Stimulated activated CD4-positive, alpha-beta T cell treated with anti-CD3 and anti-CD28 coated beads, Interleukin-4, amount 100 ng/mL, for 4 hours (primary cell): ENCODE data around the gene MOGAT1.
"Not testable (repeated sequence)": the region's sequence is repeated elsewhere in the genome, so short reads cannot be mapped to it uniquely, and the experiment has no call there.

ENCODE experiments used
- DNase-seq, 2 experiments: peaks; one replicate each; pipeline ENCODE4 v3.0.0-alpha.2; 2020

Gene MOGAT1

DNA sequence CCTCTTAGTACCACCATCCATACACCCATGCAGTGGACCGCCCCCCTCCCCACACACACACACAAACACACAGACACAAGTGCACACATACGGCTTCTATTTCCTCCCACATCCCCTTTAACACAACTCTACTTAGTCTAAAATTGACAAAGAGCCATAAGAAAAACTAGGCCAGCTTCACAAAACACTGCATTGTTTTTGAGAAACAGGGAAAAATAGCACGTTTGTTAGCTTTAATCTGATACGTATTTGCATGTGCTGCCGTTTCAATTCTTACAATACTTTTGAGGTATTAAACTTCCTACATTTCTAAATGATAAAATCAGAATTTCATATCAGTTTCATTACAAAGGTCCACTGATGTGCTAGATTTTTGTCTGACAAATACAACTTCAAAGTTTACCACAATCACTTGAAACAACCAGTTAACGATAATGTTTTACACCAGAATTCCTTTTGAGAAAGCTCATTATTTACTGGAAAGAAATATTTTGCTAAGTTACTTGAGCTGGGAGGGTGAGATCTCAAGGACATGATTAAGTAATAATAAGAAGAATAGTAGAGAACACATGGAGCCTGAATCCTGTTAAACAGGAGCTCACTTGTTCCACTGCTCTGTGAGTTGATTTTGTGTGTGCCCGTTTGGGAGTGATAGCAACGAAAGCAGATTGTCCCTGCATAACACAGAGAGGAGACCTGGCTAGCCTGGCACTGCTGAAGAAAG is 74.5 kb downstream of the MOGAT1 start:
- DNase-seq: no peak

DNA sequence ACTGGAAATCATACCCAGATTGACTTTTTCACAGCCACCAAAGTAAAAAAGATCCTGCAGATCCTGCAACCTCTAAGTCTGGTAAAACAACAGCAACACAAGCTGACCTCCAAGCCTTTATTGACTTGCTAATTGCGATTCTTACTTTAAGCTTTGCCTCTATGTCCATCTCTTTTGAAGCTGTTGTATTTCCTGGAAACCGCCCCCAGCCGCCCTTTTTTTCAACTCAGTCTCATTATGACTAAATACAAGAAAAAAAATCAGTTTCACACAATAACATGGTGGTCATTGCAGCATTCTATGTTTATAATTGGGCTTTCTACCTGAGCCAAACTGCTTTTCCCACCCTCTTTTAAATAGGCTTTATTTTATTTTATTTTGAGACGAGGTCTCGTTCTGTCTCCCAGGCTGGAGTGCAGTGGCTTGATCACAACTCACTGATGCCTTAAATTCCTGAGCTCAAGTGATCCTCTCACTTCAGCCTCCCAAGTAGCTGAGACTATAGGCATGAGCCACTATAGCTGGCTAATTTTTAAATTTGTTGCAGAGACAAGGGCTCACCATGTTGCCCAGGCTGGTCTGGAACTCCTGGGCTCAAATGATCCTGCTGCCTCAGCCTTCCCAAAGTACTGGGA is 76.2 kb downstream of the MOGAT1 start:
- DNase-seq: no peak

DNA sequence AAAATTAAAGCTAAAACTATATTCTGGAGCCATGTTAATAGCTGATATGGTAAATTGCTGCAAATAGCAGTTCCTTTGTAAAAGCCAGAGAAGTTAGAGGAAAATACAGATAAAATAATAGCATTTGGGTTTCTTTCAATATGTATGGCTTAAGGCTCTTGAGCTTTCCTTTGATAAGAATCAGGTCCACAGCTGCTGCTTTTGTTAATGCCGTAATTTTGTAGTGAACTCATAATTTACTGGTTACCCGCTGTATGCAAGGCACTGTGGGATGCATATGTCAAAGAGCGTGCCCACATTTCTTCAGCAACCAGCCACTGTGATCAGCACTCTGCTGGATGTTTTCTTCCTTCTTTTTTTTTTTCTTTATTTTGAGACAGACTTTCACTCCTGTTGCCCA is 79.1 kb downstream of the MOGAT1 start:
- DNase-seq: no peak

DNA sequence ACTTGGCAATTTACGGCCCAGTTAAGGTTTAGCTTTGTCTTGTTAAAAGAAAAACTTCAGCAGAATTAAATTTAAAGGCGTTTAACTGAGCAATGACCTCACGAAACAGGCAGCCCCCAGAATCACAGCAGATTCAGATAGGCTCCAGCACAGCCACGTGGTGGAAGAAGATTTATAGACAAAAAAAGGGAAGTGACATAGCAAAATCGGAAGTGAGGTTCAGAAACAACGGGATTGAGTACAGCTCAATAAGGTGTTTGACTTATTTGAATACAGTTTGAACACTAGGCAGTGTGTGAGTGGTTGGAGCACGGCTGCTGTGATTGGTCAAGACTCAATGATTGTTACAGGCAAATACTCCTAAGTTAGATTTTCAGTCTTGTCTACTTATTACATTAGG is 79.8 kb downstream of the MOGAT1 start:
- no peak for DNase-seq

DNA sequence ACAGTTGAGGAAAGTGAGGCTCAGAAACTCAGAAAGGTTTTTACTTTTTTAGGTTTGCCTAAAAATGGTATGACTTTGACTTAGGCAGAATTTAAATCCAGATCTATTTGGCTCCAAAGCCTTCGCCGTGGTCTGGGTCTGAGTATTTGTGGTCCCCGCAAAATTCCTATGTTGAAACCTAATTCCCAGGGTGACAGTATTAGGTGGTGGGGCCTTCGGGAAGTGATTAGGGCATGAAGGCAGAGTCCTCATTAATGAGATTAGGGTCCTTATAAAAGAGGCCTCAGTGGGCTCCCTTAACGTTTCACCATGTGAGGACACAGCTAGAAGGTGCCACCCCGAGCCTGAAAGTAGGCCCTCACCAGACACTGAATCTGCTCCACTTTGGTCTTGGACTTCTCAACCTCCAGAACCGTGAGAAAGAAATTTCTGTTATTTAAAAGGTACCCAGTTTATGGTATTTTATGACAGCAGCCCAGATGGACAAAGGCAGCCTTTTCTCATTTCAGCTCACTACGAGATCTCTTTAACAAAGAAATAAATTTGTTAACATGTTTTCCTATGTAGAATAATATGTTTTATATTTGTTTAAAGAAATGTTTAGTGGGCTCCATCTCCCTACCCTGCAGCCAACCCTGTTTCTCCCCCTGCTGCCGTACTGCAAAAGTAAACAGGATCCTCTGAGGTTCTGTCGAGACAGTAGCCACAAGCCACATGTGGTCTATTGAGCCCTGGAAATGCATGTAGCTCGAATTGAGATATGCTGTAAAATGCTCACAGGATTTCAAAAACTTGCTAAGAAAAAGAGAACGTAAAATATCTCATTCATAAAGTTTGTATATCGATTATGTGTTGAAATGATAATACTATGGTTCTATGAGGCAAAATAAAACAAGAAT is 80.6 kb downstream of the MOGAT1 start:
- DNase-seq: no peak

DNA sequence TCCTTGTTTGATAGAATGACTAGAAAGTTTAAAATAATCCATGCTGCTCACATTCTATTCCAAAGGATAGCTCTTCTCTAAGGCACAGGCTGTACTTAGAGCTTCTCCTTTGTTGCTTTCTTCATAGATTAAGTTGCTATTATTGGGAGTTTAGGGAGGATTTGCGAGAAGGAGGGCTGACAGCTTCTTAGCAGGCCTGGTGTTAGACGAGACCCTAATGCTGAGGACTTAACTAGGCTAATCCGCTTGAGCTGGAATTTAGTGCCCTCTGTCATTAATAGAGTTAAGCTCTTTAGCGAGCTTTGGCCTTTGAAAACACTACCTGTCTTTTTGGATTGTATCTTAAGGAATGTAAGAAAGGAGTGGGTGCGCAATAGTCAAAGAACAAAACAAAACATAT is 81.3 kb downstream of the MOGAT1 start:
- no peak for DNase-seq

DNA sequence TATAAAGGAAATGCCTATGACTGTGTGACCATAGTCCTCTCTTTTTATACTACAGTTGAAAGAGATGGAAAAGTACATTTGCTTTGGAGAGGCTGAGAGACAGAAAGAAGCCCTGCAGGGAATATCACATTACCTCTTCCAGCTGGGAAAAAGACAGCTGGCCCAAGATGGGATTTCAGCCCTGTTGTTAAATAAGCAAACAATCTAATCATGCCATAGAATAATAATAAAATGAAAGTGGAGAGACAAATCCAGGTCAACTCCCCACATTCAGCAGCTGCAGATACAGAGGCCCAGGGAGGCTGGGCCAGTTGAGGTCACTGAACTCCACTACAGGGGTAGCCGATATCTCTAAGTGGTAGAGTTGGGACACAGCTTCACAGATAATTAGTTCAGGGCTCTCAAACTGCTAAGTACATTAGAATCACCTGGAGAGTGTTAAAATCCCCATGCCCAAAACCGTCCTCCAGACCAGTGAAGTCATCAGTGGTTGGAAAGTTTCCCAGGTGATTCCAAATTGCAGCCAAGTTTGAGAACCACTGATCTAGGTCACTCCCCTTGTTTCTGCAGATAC is 81.9 kb downstream of the MOGAT1 start:
- no peak for DNase-seq

DNA sequence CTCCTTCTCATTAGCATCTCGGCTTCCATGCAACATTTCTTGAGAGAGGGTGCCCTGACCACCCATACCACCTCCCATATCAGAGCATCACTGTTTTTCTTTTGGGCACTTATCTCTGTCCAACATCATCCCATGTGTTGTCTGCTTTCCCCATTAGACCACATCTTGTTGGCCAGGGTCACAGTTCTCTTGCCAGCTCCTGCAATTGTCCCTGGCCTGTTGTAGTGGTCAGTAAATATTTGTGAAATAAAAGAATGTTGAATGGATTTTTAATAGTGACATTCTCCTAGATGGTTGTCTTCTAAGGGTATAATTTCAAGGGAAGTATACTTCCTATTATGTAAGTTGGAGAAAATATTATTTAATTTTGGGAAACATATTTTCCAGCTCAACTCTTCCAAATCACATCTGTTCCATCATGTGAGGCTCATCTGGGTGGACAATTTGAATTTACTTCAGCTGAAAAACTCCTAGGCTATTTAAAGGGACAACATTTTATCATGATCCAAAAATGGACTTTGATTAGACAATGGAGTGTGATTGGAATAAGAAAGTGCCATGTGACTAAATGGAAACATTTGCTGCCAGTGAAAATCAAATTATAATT is 83.0 kb downstream of the MOGAT1 start:
- no peak for DNase-seq

DNA sequence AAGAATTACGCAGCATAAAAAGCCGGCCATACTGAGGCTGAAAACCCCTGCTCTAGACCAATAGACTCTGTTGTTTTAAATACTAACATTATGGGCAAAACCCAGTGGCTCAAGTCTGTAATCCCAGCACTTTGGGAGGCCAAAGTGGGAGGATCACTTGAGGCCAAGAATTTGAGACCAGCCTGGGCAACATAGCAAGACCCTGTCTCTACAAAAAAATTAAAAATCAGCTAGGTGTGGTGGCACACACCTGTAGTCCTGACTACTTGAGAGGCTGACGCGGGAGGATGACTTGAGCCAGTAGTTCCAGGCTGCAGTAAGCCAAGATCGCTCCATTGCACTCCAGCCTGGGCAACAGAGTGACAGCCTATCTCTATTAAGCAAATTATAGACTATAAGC is 84.1 kb downstream of the MOGAT1 start:
- DNase-seq: not testable (repeated sequence)

DNA sequence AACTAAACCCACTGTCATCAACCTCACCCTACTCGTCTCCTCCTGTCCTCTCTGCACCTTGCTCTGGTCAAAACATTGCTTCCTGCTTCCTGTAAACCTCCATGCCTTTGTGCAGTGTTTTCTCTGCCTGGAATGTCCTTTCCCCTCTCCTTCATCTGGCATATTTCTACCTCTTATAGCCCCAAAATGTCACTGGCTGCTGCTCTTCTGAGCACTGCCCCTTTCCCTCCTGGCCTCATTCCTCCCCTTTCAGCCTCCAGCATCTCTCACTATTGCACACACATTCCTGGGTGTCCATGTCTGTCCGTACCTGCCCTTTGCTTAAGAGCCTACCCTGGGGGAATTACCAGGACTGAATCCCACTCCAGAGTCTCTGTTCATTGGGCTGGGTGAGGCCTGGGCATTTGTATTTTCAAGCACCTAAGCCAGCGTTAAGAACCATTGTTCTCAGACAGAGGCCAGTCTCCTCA is 84.9 kb downstream of the MOGAT1 start:
- no peak for DNase-seq

DNA sequence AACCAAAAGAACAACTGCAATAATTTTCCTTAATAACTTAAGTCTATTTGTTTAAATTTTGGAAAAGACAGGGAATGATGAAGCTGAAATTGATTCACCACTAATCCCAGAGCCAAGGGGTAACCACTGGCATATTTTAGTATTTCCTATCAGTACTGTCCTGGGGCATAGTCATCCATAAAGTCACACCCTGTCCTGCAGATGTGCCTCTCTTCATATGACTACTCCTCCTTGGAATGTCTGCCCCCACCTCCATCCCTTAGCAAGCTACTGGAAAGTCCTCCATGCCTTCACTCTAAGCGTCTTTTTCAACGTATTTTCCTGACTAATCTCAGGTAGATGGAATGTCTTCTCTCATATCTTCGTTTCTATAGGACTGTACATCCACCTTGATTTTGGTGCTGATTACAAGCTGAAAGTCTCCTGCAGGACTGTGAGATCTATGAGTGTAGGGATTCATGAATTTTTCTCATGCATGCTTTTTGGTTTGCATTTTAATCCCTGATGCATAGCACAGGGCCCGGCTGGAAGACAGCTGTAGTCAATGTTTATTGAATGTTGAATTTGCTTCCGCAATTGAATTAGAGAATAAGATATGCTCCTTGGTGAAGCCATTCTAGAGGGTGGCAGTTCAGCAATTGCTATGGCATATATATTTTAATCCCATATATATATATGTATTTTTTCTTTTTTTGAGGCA is 85.6 kb downstream of the MOGAT1 start:
- no peak for DNase-seq
